ENCODE results near the gene MS4A4A.
"Not testable (repeated sequence)": the region's sequence is repeated elsewhere in the genome, so short reads cannot be mapped to it uniquely, and the experiment has no call there.

Gene MS4A4A

DNA sequence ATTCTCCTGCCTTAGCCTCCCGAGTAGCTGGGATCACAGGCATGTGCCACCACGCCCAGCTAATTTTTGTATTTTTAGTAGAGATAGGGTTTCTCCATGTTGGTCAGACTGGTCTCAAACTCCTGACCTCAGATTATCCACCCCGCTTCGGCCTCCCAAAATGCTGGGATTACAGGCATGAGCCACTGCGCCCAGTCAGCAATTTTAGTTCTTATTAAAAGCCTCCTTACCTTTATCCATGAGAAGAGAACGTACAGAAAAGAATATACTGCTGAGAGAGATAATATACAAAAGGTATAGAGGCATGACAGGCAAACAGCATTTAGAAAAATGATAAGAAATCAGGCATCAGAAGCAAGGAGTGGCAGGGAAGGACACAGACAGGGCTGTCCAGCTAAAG lies 21.4 kb downstream of the MS4A4A start:
- not testable (repeated sequence) for DNase-seq (ENCODE audit: low read depth in 2 of 2)

DNA sequence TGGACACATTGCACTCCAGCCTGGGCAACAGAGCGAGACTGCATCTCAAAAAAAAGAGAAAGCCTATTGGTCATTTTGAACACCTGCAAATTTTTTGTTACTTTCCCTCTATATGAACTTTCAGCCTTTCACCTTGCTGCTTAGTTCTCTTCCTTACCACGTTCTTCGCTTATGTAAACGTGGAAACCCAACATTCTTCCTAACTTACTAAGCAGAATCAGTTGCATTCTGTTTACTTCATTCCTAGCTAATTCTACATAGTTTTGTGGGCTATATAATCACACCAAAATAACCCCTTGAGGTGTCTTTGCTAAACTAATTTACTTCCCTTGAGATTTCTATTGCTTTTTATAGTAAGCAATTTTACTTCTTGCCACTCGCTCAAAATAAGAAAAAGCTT lies 23.2 kb downstream of the MS4A4A start:
- DNase-seq (ENCODE audit: low read depth in 2 of 2): no peak

DNA sequence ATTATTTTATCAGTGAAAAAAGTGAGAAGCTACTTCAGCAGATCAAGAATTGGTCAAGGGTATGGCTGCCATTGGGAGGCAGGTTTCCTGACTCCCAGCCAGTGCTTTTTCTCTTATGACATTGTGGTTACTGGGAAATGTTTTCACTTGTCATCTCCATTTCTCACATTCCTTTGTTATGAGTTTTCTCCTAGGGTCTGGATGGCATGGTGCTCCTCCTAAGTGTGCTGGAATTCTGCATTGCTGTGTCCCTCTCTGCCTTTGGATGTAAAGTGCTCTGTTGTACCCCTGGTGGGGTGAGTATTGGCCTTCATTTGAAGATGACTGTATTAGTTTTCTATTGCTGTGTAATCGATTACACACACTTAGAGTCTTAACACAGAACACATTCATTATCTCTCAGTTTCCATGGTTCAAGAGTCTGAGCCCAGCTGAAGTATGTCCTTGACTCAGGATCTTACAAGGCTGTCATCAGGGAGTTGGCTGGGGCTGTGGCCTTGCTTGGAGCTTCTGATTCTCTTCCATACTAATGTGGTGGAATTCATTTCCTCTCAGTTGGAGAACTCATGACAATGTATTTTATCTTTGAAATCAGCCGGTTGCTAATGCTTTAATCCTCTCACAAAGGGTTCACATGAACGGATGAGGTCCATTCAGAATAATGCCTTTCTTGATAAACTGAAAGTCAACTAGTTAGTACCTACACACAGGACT lies 25.6 kb downstream of the MS4A4A start:
- no peak for DNase-seq (ENCODE audit: low read depth in 2 of 2)

DNA sequence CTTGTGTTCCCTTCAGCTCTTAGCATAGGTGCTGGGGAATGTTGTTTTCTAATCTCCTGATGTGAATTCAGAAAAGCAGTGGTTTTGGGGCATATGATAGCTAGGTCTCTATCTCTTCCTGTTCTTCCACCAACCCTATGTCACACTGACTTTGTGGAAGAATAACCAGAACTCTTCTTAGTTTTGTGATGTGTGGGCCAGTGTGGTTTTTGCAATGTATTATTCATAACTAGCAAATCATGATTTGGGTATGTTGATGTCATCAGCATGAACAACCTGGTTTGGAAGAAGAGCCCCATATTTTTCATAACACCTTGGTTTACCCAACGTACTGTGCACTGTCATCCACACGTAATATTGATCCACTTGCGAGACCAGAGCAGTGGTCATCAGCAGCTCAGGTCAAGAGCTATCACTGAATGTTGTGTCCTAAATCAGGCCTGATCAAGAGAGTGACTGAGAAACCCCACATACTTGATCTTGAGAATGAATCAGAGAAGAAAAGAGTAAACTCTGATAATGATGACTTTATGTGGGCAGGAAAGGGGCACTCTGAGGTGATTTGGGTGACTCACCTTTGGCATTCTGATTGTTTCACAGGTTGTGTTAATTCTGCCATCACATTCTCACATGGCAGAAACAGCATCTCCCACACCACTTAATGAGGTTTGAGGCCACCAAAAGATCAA lies 27.2 kb downstream of the MS4A4A start:
- DNase-seq (ENCODE audit: low read depth in 2 of 2): no peak

DNA sequence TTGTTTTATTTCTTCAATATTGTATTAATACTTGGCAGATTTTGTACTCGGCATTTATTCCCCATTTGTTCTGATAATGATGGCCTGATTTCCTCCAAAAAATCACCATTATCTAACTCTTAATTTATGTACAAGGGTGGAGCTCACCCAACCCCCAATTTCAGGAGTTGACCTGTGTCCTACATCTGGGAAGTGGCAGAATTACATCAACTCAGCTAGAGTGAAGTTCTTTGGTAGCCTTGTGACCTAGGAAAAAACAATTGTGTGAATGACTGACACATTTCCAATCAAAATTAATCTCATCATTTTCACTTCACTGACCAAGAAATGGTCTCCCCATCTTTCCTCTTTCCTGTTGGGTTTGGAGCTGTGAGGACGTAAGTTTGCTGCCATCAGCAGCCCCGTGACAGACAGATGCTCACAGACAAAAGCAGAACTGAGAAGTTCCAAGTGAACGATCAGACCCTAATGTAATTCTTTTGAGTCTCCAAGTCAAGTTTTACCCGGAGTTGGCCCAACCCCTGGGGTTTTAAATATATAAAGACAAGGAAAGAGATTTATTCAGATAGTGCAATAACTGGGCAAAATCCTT lies 30.0 kb downstream of the MS4A4A start:
- no peak for DNase-seq (ENCODE audit: low read depth in 2 of 2)

DNA sequence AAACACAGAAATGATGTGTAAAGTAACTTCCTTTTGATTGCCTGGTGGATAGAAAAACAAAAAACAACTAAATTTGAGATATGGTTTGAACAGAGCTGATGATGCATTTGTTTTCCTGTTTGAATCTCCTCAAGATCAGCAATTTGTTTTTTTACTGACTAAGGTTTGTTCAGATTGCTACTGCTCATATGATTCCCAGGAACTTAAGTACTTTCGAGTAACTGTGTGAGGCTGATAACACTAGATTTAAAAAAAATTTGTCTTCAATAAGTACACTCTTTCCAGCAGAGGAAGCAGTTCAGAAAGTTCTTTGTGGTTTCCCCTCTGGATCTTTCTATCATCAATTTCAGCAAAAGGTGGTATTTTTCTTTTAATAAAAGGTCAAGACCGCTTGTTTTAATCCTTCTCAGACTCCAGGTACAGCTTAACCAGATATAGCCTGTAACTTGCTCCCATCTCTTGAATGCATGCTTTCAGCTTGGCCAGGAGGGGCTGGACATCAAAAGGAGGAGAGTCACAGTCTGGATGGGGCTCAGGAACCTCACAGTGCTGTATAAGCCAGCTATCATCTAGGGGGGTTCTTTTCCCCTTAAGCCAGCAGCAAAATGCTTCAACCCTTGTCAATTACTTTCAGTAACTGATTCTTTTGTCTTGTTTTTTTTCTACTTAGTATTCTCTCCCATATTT lies 34.3 kb downstream of the MS4A4A start:
- no peak for DNase-seq (ENCODE audit: low read depth in 2 of 2)

DNA sequence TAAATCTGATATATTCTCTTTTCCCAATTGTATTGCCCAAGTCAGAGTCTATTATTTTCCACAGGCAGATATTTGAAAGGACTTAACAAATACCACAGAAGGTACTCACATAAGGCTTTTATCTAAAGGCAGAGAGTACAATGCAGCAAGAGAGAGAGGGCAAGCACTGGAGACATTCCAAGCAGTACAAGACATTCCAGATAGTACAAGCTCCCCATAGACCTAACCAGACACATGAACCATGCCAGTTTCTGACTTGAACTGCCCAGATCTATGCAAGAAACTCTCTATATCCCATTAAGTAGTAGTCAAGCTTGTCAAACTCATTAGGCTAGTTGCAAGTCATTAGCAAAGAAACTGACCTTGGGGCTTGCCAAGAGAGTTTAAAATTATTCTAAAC lies 35.4 kb downstream of the MS4A4A start:
- DNase-seq (ENCODE audit: low read depth in 2 of 2): no peak

DNA sequence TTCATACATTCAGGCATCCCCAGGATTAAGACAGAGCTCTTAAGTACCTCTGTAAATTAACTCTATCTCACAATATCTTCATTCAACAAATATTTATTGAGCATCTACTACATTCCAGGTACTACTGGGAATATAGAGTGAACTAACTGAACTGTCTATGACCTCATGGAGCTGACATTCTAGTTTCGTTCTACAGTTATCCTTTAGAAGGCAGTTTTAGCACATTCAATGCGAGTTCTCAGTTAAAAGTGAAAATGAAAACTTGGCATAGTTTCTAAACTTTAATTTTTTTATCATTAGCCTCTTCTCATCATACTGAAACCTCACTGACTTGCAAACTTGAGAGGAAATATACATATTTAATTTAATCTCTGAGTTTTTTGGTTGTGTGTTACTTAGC lies 35.9 kb downstream of the MS4A4A start:
- no peak for DNase-seq (ENCODE audit: low read depth in 2 of 2)

DNA sequence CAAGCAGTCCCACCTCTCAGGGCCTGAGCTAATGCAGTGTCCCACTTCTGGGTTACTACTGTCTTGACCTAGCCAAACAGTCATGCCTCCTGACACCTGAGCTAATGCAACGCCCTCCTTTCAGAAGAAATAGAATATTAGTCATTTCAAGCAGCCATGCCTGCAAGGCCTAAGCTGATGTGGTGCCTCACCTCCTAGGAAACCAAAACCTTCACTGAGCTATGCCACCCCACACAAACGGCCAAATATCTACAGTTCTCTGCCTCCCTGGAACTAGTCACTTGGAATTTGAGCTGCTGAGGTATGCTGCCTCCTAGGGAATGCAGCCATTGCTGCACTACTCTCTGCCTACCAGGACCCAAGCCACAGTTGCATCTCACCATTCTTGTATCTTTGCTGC lies 38.3 kb downstream of the MS4A4A start:
- DNase-seq (ENCODE audit: low read depth in 2 of 2): no peak

DNA sequence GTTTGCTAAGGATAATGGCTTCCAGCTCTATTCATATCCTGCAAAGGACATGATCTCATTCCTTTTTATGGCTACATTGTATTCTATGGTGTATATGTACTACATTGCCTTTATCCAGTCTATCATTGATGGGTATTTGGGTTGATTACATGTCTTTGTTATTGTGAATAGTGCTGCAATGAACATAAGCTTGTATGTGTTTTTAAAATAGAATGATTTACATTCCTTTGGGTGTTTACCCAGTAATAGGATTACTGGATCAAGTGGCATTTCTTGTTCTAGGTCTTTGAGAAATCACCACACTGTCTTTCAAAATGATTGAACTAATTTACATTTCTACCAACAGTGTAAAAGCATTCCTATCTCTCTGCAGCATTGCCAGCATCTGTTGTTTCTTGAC lies 40.6 kb downstream of the MS4A4A start:
- no peak for DNase-seq (ENCODE audit: low read depth in 2 of 2)

DNA sequence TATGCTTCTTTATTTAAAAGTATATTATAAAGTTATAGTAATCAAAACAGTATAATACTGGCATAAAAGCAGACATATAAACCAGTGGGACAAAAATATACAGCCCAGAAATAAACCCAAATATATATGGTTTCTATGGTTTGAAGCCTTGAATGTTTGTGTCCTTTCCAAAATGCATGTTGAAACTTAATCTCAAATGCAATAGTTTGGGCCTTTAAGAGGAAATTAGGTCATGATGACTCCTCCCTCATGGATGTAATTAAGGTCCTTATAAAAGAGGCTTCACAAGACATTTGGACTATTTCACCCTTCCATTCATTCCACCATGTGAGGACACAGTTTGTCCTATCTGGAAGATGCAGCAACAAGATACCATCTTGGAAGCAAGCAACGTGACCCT lies 46.5 kb downstream of the MS4A4A start, which contains the start of gene MS4A6E:
TSS of gene MS4A6E (plus strand) at position 301 of the 400 bp plus-strand sequence. CDS start 7,641 bp downstream, outside the sequence.
- DNase-seq (ENCODE audit: low read depth in 2 of 2): no peak

DNA sequence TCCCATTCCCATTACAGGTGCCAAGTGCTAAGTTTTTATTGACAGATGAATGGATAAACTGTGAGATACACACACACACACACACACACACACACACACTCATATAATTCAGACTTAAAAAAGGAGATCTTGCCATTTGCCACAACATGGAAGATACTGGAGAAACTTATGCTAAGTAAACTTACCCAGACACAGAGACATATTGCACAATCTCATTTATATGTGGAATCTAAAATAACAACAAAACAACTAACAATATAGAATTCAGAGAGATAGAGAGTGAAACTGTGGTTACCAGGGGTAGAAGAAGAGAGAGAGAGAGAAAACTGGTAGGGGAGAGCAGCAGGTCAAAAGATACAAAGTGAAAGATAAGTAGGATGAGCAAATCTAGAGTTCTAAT lies 48.0 kb downstream of the MS4A4A start:
- no peak for DNase-seq (ENCODE audit: low read depth in 2 of 2)

DNA sequence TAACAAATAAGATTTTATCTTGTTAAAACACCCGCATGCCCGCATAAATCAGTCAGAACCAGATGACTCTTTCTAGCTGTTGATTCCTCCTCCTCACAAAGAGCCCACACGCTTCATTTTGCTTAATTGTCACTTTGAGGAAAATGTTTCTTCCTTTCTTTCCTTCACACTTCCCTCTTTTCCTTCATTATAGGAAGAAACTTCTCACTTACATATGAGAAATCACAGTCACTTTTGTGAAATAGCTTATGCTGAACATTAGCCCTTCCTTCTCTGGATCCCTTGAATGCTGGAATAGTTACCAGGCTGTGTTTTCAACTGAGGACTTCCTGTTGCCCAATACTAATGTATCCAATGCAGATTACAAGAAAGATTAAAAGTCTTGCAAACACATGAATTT lies 52.4 kb downstream of the MS4A4A start:
- no peak for DNase-seq (ENCODE audit: low read depth in 2 of 2)

DNA sequence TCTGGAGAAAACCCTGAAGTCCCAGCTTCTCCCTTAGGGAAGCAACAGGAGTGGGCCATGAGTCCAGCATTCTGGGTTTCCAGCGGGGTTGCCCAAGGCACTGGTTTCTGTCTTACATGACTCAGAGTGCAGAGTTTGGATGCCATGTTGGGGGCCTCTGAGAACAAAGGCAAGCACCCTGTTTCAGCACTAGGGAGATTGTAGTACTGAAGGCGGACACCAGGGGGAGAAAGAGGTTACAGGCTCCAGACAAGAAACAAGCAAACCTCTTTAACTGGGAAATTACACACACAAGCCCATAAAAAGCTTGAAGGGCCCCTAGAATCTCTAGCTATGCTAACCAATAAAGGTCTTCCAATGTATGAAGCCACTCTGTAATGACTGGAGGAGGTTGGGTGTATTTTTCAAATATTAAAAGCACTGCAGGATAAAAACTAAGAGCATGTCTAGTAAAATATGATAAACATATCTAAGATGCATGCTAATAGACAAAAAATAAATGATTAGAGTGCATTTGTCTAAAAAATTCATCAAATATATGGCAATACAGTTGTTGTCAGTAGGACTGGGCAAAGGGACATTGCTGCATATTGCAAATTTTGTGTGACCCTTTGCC lies 53.6 kb downstream of the MS4A4A start:
- peak; percentile 30 to 51 for DNase-seq (ENCODE audit: low read depth in 2 of 2)

DNA sequence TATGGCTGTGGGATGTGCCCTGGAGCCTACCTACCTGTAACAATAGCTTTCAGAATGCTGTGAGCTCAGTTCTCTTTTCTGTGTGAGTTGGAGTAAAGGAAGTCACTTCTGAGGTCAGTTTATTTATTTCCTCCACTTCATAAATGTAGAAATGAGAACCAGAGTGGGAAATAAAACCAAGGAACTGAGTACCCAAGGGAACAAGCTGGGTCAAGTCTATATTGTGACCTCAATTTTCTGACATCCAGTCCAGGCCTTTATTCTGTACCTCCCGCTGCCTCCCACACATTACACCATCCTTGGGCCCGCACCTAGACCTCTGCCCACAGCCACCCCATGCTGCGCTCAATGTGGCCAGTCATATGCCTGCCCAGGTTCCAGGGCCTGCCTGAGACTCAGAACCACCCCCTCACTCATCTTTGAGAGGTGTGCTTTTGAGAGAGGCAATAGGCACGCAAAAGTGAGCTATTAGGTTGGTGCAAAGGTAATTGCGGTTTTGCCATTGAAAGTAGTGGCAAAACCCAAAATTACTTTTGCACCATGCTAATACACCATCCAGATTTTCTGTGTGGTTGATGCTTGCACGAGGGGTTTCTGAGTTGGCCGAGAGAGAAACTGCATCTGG lies 56.4 kb downstream of the MS4A4A start:
- DNase-seq (ENCODE audit: low read depth in 2 of 2): no peak

DNA sequence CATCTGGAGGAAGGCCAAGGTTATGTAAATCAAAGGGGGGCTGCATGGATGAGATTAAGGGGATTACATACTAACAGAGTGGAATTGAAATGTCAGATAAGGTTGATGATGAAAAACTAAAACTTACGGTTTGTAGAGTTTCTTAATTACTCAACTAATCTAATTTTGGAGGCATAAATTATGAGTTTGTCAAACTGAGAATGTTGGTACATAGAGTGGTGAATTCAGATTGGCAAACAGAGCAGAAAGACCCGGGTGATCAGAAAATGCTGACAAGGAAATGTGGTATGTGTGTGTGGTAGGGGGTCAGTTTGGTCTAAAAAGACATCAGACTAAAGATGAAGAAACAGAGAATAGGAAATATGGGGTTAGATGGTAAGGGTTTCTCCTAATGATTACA lies 57.6 kb downstream of the MS4A4A start:
- no peak for DNase-seq (ENCODE audit: low read depth in 2 of 2)

DNA sequence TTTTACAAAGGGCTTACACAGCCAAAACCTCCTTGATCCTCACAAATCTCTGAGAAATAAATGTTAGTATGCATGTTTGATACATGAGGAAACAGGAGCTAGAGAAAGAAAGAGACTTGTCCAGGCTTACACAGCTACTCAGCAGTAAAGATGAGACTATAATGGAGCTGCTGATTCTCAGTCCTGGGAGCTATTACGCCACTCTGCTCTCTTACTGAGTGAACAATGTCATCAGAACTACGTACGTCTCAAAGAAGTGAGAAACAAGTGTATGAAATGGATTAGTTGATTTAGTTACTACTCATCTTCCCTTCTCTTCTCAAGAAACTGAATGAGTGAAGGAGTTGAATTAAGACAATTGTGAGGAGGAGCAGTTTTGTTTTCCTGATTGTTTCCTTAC lies 58.9 kb downstream of the MS4A4A start:
- DNase-seq (ENCODE audit: low read depth in 2 of 2): no peak

DNA sequence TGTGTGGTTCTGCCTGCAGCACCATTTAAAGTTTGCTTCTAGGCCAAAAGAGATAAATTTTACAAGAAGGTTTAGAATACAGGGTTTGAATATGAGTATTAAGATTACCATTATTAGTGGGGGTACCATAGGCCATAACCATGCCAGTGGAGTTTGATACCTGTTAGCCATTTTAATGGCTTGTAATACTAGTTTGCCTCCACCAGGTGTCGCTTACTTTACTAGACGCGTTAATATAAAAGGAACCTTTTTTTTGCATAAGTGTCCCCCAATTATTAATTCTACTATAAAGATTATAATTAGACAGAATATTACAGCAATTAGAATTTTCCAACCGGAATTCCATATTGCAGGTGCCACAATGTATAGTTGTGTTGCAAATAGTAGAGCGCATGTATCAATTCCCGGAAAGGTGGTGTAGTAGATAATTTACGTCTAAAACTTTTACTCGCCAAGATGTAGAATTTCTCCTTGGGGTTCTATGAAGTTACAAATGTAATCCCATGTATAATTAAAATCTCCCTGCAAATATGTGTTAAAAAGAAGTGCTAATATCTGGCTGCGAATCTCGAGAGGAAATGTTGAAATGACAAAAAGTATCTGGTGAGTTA lies 62.7 kb downstream of the MS4A4A start:
- DNase-seq (ENCODE audit: low read depth in 2 of 2): no peak

DNA sequence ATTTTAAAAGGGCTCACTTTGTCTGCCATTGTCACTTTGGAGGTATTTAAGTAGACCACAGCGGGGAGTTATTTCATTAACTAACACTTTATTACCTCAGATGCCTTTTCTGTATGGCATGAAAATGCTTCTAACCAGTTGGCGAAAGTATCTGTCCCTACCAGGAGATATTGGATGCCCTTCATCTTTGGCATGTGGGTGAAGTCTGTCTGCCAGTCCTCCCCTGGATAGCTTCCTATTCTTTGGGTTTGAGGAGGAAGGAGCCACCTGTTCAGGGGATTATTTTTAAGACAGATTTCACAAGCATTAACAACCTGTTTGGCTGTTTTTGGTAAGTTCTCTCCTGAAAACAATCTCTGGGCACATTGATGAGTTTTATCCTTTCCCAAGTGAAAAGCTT lies 63.7 kb downstream of the MS4A4A start:
- no peak for DNase-seq (ENCODE audit: low read depth in 2 of 2)

DNA sequence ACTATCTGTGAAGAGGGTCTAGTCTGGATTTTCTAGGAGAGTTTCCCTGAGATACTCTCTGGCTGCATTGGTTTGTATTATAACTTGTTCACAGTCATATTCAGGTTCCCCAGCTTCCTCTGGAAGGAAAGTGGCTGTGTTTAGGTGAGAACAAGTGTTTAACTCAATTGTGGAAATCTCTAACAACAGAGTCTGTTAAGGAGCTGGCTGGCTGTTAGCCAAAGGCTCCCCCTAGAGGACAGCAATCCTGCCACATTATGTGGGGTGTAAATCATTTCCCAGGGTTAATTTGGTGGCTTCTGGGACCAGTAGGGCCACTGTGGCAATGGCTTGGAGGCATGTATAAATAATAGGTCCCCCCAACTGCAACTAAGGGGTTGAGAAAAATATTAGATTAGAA lies 65.0 kb downstream of the MS4A4A start:
- no peak for DNase-seq (ENCODE audit: low read depth in 2 of 2)

DNA sequence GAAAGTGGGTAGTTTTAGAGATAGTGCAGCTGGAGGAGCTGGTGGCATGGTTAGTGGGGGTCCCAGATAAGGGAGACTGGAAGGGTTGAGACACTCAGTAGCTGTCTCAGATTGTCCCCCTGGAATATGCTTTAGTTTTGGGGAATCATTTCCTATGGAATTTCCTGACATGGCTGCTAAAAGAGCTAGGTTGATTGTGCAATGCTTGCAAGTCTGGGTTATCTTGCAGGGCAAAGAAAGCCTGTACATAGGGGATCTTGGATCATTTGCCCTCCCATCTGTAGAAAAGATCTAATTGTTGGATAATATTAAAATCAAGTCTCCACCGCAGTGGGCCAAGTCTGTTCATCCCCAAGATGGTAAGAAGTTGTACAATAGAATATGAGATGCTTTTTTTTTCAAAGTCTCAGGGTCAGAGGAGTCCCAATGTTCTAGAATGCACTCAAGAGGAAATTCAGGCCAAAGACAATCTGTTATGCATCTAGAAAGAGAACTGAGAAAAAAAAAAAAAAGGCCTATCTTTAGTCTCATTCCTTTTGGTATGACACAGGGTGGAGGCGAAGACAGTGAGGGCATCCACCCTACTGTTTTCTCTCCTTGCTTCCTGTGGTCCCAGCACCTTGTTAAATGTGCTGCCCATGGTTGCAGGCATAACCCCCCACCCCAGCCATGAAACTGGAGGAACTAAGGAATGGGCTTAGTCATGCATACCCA lies 66.8 kb downstream of the MS4A4A start:
- DNase-seq (ENCODE audit: low read depth in 2 of 2): no peak

Measured in stimulated activated CD4-positive, alpha-beta T cell treated with anti-CD3 and anti-CD28 coated beads, Interleukin-1b, Interleukin-23, amount 100 ng/mL, for 4 hours (primary cell).